Adrenal gland (tissue), 12 donors: Measurements from ENCODE around the gene TGM4. TPM values are rescaled to one million over a fixed set of nuclear protein-coding genes. Genes with fewer than 3 reads are reported as not detected.

Experiments used
- DNase-seq, 7 donors: peaks; one replicate each; pipeline ENCODE4 v3.0.0-alpha.2; 2019 to 2020
- H3K27ac ChIP-seq, 5 donors: fragments of 200-600 bp; sonication (generic) in 4 of 5; 1 replicate in 3 of 5; 2 replicates in 2 of 5; pipeline versions ENCODE4 v1.5.1 to v1.8.0; 2016 to 2020; ENCODE audit warnings: mild to moderate bottlenecking in 1 of 5
- H3K27me3 ChIP-seq: fragments of 200-600 bp; 2 replicates; pipeline ENCODE4 v1.8.0; 2021
- H3K36me3 ChIP-seq, 2 donors: fragments of 200-600 bp; replicated peaks in 1 of 2; 1 replicate in 1 of 2; 2 replicates in 1 of 2; pipeline versions ENCODE4 v1.5.1 to v1.8.0; 2018 to 2022
- H3K4me1 ChIP-seq, 2 donors: fragments of 200-600 bp; replicated peaks in 1 of 2; 1 replicate in 1 of 2; 2 replicates in 1 of 2; pipeline versions ENCODE4 v1.5.1 to v1.8.0; 2018 to 2021
- H3K4me3 ChIP-seq, 4 donors: fragments of 200-600 bp; sonication (generic) in 3 of 4; one replicate each; pipeline ENCODE4 v1.5.1; 2016 to 2018
- H3K9me3 ChIP-seq, 3 donors: fragments of 200-600 bp; sonication (generic) in 1 of 3; replicated peaks in 1 of 3; 1 replicate in 2 of 3; 2 replicates in 1 of 3; pipeline versions ENCODE4 v1.5.1 to v1.8.0; 2016 to 2021
- POLR2A ChIP-seq, 2 donors: fragments of 450-650 bp; IDR thresholded peaks; one replicate each; pipeline ENCODE4 v1.6.1; 2017; ENCODE audit warnings: antibody characterized with exemption in 2 of 2, mild to moderate bottlenecking in 2 of 2, moderate library complexity in 1 of 2
- WGBS, 4 donors: extraction: QIAGEN DNeasy Blood & Tissue Kit in 2 of 4; methylation state at CpG; one replicate each; pipeline versions ENCODE4 v1.1.5 to v1.1.7; 2013 to 2017; 5-methylcytosine and 5-hydroxymethylcytosine counted together
- intact Hi-C, 2 donors: fragments of 100-400 bp; cut with DNase I; formaldehyde crosslinking; loops; one replicate each; pipeline versions ENCODE4 v1.14.1 to v1.15.0; 2022 to 2023
- polyA plus RNA-seq, 3 donors: library from polyadenylated mRNA; stranded (reverse); fragments of 200-250 nt in 2 of 3; fragments of 350-450 nt in 1 of 3; fragmentation: Illumina TruSeq in 1 of 3; extraction: RNeasy Lipid Tissue Mini Kit (QIAGEN cat#74804) in 1 of 3; gene quantifications; one replicate each; pipeline ENCODE4 v1.2.3, GENCODE V29; 2013 to 2014
- total RNA-seq, 9 donors: library from RNA; depleted of rRNA in 4 of 9; stranded (reverse); fragments of >200 nt in 4 of 9; fragments of 120-200 nt in 1 of 9; fragmentation: NEBNext Ultra II Directional in 1 of 9; extraction: Animal tissue kit (Norgen Biotek cat#: 25700) in 1 of 9; gene quantifications; one replicate each; pipeline versions ENCODE4 v1.1.0 to v1.2.4, GENCODE V29; 2013 to 2023
- TF ChIP-seq, protein P1 (sequence below), 6 experiments: fragments of 450-650 bp in 4 of 6; fragments of 200-600 bp in 2 of 6; sonication (generic) in 1 of 6; IDR thresholded peaks; 1 replicate in 5 of 6; 2 replicates in 1 of 6; pipeline versions ENCODE4 v1.5.1 to v1.8.0; 2016 to 2021; ENCODE audit warnings: antibody characterized with exemption in 6 of 6, mild to moderate bottlenecking in 2 of 6, moderate library complexity in 1 of 6
- donor health status: healthy with polysubstance abuse.
- donor health status: Bipolar disorder and iron deficiency.
- donor health status: DM: yes; HTN: yes; CAD: no.
- donor health status: DM: no; HTN: no; CAD: no.
- donor health status: DM: no; HTN: no; CAD: no.
- donor health status: DM: yes; HTN: yes; CAD: no.

The TGM4 gene
- total and polyA plus RNA-seq, 12 donors = 0.10 to 2.2 (median 0.22) TPM; not detected in 5

DNA sequence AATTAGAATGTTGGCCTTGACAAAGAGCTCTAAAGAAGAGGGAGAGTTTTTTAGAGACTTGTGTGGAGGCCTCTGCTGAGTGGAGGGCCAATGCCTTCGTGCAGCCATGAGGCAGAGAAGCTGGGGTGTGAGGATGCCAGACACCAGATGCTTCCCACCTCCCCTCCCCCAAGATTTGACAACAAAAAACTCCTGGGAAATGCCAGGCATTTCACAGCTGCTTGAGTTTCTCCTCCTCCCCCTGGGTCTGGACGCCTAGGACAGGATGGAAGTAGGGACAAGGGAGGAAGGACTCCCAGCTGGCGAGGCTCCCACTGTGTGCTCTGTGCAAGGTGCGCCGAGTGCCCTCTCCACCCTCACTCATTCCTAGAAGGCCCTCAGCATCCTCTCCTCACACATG is 20.1 kb downstream of the TGM4 start:
- Histone ChIP-seq H3K36me3 (no peaks in the 10 kb centered on the region), H3K4me3 (no peak overlapping the region), H3K27ac (no peak overlapping the region), H3K9me3 (no peaks in the 10 kb centered on the region), H3K27me3 (peaks cover 6% of the 10 kb centered on the region), H3K4me1 (no peaks in the 10 kb centered on the region)
- WGBS, 4 donors = 47 to 68% (median 64%) methylated on average over 5 of the region's 5 CpGs
- no peak for DNase-seq
- intact Hi-C loops = no loop called here
- TF ChIP-seq POLR2A (IDR thresholded peaks at IDR 0.05) = no peak
- TF ChIP-seq, protein P1, sequence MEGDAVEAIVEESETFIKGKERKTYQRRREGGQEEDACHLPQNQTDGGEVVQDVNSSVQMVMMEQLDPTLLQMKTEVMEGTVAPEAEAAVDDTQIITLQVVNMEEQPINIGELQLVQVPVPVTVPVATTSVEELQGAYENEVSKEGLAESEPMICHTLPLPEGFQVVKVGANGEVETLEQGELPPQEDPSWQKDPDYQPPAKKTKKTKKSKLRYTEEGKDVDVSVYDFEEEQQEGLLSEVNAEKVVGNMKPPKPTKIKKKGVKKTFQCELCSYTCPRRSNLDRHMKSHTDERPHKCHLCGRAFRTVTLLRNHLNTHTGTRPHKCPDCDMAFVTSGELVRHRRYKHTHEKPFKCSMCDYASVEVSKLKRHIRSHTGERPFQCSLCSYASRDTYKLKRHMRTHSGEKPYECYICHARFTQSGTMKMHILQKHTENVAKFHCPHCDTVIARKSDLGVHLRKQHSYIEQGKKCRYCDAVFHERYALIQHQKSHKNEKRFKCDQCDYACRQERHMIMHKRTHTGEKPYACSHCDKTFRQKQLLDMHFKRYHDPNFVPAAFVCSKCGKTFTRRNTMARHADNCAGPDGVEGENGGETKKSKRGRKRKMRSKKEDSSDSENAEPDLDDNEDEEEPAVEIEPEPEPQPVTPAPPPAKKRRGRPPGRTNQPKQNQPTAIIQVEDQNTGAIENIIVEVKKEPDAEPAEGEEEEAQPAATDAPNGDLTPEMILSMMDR (IDR thresholded peaks at IDR 0.05) = no peak

DNA sequence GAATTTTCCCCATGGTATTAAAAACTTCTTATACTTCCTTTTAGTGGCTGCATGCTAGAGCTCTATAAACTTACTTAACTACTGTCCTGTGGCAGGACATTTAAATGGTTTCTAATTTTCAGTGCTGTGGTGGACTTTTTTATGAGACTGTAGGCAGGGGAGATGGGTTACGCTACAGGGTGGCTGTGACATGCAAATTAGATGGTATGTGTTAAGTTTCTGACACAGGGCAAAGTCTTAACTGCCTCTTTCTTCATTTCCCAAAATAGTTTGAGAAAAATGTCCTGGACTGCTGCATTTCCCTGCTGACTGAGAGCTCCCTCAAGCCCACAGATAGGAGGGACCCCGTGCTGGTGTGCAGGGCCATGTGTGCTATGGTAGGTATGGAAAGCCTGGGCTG is 22.0 kb downstream of the TGM4 start:
- H3K4me1 ChIP-seq = no peaks in the 10 kb centered on the region
- no peaks in the 10 kb centered on the region for H3K36me3 ChIP-seq
- H3K9me3 ChIP-seq = no peaks in the 10 kb centered on the region
- H3K27me3 ChIP-seq = peaks cover 11% of the 10 kb centered on the region
- no peak for DNase-seq
- 84 to 87% (median 85%) methylated on average over 2 of the region's 2 CpGs for WGBS, 4 donors
- H3K27ac ChIP-seq = no peak overlapping the region
- no peak overlapping the region for H3K4me3 ChIP-seq
- intact Hi-C loops = no loop called here
- TF ChIP-seq, protein P1 (IDR thresholded peaks at IDR 0.05) = no peak
- no peak for TF ChIP-seq POLR2A (IDR thresholded peaks at IDR 0.05)

DNA sequence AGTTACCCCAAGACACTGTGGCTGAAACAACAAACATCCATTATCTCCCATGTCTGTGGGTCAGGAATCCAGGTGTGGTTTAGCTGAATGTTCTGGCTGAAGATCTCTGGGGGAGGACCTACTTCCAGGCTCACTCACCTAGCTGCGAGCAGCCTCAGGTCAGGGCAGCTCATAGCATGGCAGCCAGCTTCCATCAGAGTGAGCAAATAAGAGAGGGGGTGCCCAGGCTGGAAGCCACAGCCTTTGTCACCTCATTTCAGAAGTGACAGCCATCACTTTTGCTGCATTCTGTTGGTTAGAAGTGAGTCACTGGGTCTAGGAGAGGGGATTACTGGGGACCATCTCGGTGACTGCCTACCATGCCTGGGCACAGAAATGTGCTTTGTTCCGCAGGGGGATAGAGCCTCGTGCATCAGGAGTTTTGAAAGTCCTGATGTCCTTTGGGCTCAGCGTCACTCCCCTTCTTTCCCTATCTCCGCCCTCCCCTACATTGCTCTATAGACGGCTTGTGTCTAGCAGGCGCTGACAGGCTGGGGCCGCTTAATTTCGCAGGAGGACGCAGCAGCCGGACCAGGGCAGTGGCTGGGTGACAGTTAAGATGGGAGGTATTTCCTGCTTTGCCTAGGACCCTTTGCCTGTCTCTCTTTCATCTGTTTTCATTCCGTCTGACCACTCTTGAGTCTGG is 25.4 kb downstream of the TGM4 start:
- peaks cover 11% of the 10 kb centered on the region for H3K27me3 ChIP-seq
- no peaks in the 10 kb centered on the region for H3K9me3 ChIP-seq
- no peak overlapping the region for H3K27ac ChIP-seq
- WGBS, 4 donors = 61 to 68% (median 62%) methylated on average over 13 of the region's 13 CpGs
- no peak overlapping the region for H3K4me3 ChIP-seq
- no peaks in the 10 kb centered on the region for H3K36me3 ChIP-seq
- intact Hi-C loops = no loop called here
- TF ChIP-seq, protein P1 (IDR thresholded peaks at IDR 0.05) = no peak
- TF ChIP-seq POLR2A (IDR thresholded peaks at IDR 0.05) = no peak
- no peak for DNase-seq
- no peaks in the 10 kb centered on the region for H3K4me1 ChIP-seq

DNA sequence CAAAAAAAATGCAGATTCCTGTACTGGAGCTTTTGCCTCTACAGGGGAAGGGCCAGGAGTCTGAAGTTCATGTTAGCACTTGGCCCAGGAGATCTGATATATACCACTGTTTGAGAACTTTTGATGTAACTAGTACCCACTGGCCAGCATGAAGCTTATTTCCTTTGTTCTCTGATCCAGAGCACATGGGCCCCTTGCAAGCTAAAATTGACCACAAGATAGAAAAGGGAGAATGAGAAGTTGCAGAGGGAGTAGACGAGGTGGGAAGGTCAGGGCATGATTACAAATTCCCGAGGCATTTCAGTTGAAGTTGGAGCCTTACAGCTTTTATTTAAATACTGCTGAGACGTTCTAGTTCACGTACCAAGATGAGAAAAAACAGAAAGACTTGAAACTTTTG is 28.2 kb downstream of the TGM4 start:
- intact Hi-C loops = no loop called here
- 50 to 58% (median 51%) methylated on average over 4 of the region's 4 CpGs for WGBS, 4 donors
- Histone ChIP-seq H3K27ac (no peak overlapping the region), H3K36me3 (no peaks in the 10 kb centered on the region), H3K9me3 (no peaks in the 10 kb centered on the region), H3K4me1 (no peaks in the 10 kb centered on the region), H3K4me3 (no peak overlapping the region), H3K27me3 (peaks cover 11% of the 10 kb centered on the region)
- TF ChIP-seq, protein P1 (IDR thresholded peaks at IDR 0.05) = no peak
- TF ChIP-seq POLR2A (IDR thresholded peaks at IDR 0.05) = no peak
- DNase-seq = no peak
